ENCODE results near the gene KIF25. TPM values are rescaled to one million over a fixed set of nuclear protein-coding genes. Genes with fewer than 3 reads are reported as not detected.
"Not testable (repeated sequence)": the region's sequence is repeated elsewhere in the genome, so short reads cannot be mapped to it uniquely, and the experiment has no call there.

KIF25 gene
- total RNA-seq, 3 donors from 2014 or later = 0.66 TPM; not detected in 2

- DNase-seq (ENCODE audit: low spot score in 2 of 2) = no peak
- no peaks in the 10 kb centered on the region for H3K36me3 ChIP-seq
- TF ChIP-seq CTCF (IDR thresholded peaks at IDR 0.05) (no peak), POLR2AphosphoS5 (IDR thresholded peaks at IDR 0.05) (no peak), POLR2A (IDR thresholded peaks at IDR 0.05) (no peak)
- no peaks in the 10 kb centered on the region for H3K27me3 ChIP-seq
- no peak overlapping the region for H3K4me3 ChIP-seq
- no peak overlapping the region for H3K27ac ChIP-seq
- intact Hi-C loops (cut with DNase I; ENCODE audit: low total_unique reads) = no loop called here
- no peaks in the 10 kb centered on the region for H3K9me3 ChIP-seq
- H3K4me1 ChIP-seq = no peaks in the 10 kb centered on the region
Observed at GRCh38 chr6:168001029-168001332, 3.5 kb downstream of the KIF25 start.

- H3K9me3 ChIP-seq; H3K27ac ChIP-seq; DNase-seq (ENCODE audit: low spot score in 2 of 2); H3K4me1 ChIP-seq; H3K36me3 ChIP-seq; H3K27me3 ChIP-seq; intact Hi-C loops (cut with DNase I; ENCODE audit: low total_unique reads); H3K4me3 ChIP-seq: not testable (repeated sequence)
Observed at GRCh38 chr6:168001514-168001913, 4.0 kb downstream of the KIF25 start.

- no peaks in the 10 kb centered on the region for H3K4me1 ChIP-seq
- no peaks in the 10 kb centered on the region for H3K9me3 ChIP-seq
- TF ChIP-seq POLR2AphosphoS5 (IDR thresholded peaks at IDR 0.05) (no peak), CTCF (IDR thresholded peaks at IDR 0.05) (no peak), POLR2A (IDR thresholded peaks at IDR 0.05) (no peak)
- no peaks in the 10 kb centered on the region for H3K36me3 ChIP-seq
- no peak overlapping the region for H3K27ac ChIP-seq
- no peak overlapping the region for H3K4me3 ChIP-seq
- no peaks in the 10 kb centered on the region for H3K27me3 ChIP-seq
- DNase-seq (ENCODE audit: low spot score in 2 of 2) = no peak
- intact Hi-C loops (cut with DNase I; ENCODE audit: low total_unique reads) = no loop called here
Observed at GRCh38 chr6:168002804-168003203, 5.3 kb downstream of the KIF25 start.

GRCh38 chr6:168004023-168004422, 6.6 kb downstream of the KIF25 start:
- DNase-seq (ENCODE audit: low spot score in 2 of 2) = no peak
- Histone ChIP-seq H3K36me3 (no peaks in the 10 kb centered on the region), H3K27me3 (no peaks in the 10 kb centered on the region), H3K4me3 (no peak overlapping the region), H3K4me1 (no peaks in the 10 kb centered on the region), H3K27ac (no peak overlapping the region), H3K9me3 (no peaks in the 10 kb centered on the region)
- intact Hi-C loops (cut with DNase I; ENCODE audit: low total_unique reads) = no loop called here
- TF ChIP-seq POLR2AphosphoS5 (IDR thresholded peaks at IDR 0.05) (no peak), POLR2A (IDR thresholded peaks at IDR 0.05) (no peak), CTCF (IDR thresholded peaks at IDR 0.05) (no peak)

GRCh38 chr6:168004945-168005344, 7.5 kb downstream of the KIF25 start:
- H3K27ac ChIP-seq = no peak overlapping the region
- no peak overlapping the region for H3K4me3 ChIP-seq
- H3K27me3 ChIP-seq = no peaks in the 10 kb centered on the region
- peak in 1 of 2 donors; percentile 3 for DNase-seq (ENCODE audit: low spot score in 2 of 2)
- TF ChIP-seq CTCF (IDR thresholded peaks at IDR 0.05) (no peak), POLR2AphosphoS5 (IDR thresholded peaks at IDR 0.05) (no peak), POLR2A (IDR thresholded peaks at IDR 0.05) (no peak)
- no peaks in the 10 kb centered on the region for H3K4me1 ChIP-seq
- intact Hi-C loops (cut with DNase I; ENCODE audit: low total_unique reads) = no loop called here
- H3K9me3 ChIP-seq = no peaks in the 10 kb centered on the region
- no peaks in the 10 kb centered on the region for H3K36me3 ChIP-seq

GRCh38 chr6:168005796-168006195, 8.3 kb downstream of the KIF25 start:
- no peaks in the 10 kb centered on the region for H3K36me3 ChIP-seq
- no peaks in the 10 kb centered on the region for H3K27me3 ChIP-seq
- H3K4me1 ChIP-seq = no peaks in the 10 kb centered on the region
- H3K9me3 ChIP-seq = peaks cover 0 to 3% of the 10 kb centered on the region in 2 donors
- H3K27ac ChIP-seq = no peak overlapping the region
- no peak for TF ChIP-seq CTCF (IDR thresholded peaks at IDR 0.05)
- TF ChIP-seq POLR2AphosphoS5 (IDR thresholded peaks at IDR 0.05) = no peak
- no peak for TF ChIP-seq POLR2A (IDR thresholded peaks at IDR 0.05)
- intact Hi-C loops (cut with DNase I; ENCODE audit: low total_unique reads) = no loop called here
- no peak overlapping the region for H3K4me3 ChIP-seq
- DNase-seq (ENCODE audit: low spot score in 2 of 2) = no peak

Data from breast epithelium (tissue), 4 donors.